Endodermal cell (in vitro differentiated cells): ENCODE measurements around the gene MPST. TPM values are rescaled to one million over a fixed set of nuclear protein-coding genes. Genes with fewer than 3 reads are reported as not detected.

Source experiments
- DNase-seq: peaks from one replicate; pipeline ENCODE4 v3.0.0-alpha.2; 2017
- H3K27ac ChIP-seq: 2 replicates; pipeline ENCODE4 v1.5.1; 2013; ENCODE audit warnings: mild to moderate bottlenecking, low read depth, low read length, moderate library complexity
- H3K27me3 ChIP-seq: 2 replicates; pipeline ENCODE4 v1.6.1; 2013; ENCODE audit warnings: mild to moderate bottlenecking, low read length, moderate library complexity; ENCODE audit not compliant: insufficient read depth, control insufficient read depth, poor library complexity, severe bottlenecking
- H3K36me3 ChIP-seq: 2 replicates; pipeline ENCODE4 v1.7.0; 2013; ENCODE audit warnings: mild to moderate bottlenecking, low read length, moderate library complexity; ENCODE audit not compliant: control insufficient read depth, insufficient read depth
- H3K4me1 ChIP-seq: one replicate; pipeline ENCODE4 v1.7.0; 2013; ENCODE audit warnings: low read length; ENCODE audit not compliant: control insufficient read depth, insufficient read depth
- H3K4me3 ChIP-seq: 2 replicates; pipeline ENCODE4 v1.5.1; 2013; ENCODE audit warnings: mild to moderate bottlenecking, low read length, moderate library complexity
- H3K9ac ChIP-seq: 2 replicates; pipeline ENCODE4 v1.6.1; 2013; ENCODE audit warnings: mild to moderate bottlenecking, low read length, moderate library complexity; ENCODE audit not compliant: poor library complexity, severe bottlenecking; ENCODE audit errors: extremely low read depth
- H3K9me3 ChIP-seq: 2 replicates; pipeline ENCODE4 v1.6.1; 2013; ENCODE audit warnings: mild to moderate bottlenecking, low read length, moderate library complexity; ENCODE audit not compliant: control insufficient read depth
- H3K27ac Mint-ChIP-seq: 2 replicates; pipeline ENCODE4 v1.8.0; 2020; ENCODE audit warnings: mixed read lengths
- H3K27me3 Mint-ChIP-seq: 2 replicates; pipeline ENCODE4 v1.8.0; 2021; ENCODE audit warnings: mild to moderate bottlenecking, mixed read lengths; ENCODE audit not compliant: insufficient read depth
- H3K36me3 Mint-ChIP-seq: 2 replicates; pipeline ENCODE4 v1.8.0; 2020; ENCODE audit warnings: low read depth, mixed read lengths
- H3K4me1 Mint-ChIP-seq: 2 replicates; pipeline ENCODE4 v1.8.0; 2020; ENCODE audit warnings: mixed read lengths
- H3K4me3 Mint-ChIP-seq: 2 replicates; pipeline ENCODE4 v1.8.0; 2020; ENCODE audit warnings: mild to moderate bottlenecking, moderate library complexity, mixed read lengths
- H3K9me3 Mint-ChIP-seq: 2 replicates; pipeline ENCODE4 v1.8.0; 2020; ENCODE audit warnings: mild to moderate bottlenecking, mixed read lengths
- WGBS, 2 experiments: methylation state at CpG; one replicate each; pipeline versions ENCODE4 v1.1.5 to v1.1.7; 2013; ENCODE audit warnings: missing lambda C conversion rate in 2 of 2, mixed read lengths in 1 of 2; ENCODE audit not compliant: insufficient coverage in 1 of 2, insufficient read length in 1 of 2; 5-methylcytosine and 5-hydroxymethylcytosine counted together
- total RNA-seq, 2 donors: library from RNA; stranded (reverse); fragmentation: NEBNext Ultra II Directional in 1 of 2; extraction: Animal tissue kit (Norgen Biotek cat#: 25700) in 1 of 2; gene quantifications; 2 replicates in 1 of 2; 3 replicates in 1 of 2; pipeline ENCODE4 v1.2.1, GENCODE V29; 2021
- TF ChIP-seq, protein P1 (sequence below): fragments of 200-600 bp; sonication (generic); conservative IDR thresholded peaks from 2 replicates; pipeline ENCODE4 v1.5.0; 2021; ENCODE audit warnings: antibody characterized with exemption, mild to moderate bottlenecking

Gene MPST
- total RNA-seq, 2 donors from 2014 or later: 71.7 to 74.6 TPM

DNA sequence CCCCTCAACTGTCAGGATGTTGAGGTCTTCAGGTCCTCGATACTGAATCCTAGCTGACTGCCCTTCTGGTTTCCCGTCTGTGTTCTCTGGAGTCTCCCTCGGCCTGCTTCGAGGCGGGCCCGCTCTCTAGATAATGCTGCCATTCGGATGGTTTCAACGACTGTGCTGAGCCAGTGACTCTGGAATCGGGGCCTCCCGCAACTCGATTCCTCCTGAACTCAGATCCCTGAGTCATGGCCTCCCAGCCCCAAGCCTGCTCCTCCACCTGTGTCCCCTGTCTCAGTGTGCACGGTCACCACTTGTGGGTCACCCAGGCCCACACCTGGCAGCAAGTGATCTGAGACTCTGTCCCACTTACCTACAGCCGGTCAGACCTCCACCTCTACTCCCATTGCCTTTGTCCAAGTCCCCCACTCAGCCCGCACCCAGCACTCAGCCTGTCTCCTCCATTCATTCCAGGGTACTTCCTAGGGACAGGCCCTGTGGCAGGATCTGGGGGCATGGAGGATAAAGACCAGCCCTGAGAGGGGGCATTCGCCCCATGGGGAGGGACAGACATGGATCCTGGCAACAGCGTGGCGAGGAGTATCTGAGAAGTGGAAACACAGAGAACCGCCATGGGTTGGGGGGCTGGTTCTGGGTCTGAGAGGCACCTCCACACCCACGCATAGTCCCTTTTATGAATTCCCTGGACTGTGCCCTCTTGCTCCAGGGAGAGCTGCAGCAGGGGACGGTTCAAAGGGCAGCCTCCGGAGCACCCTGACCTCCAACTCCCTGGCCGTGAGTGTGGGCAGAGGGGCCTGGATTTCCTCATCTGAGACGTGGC lies 14.3 kb downstream of the MPST start:
- WGBS, 2 experiments: 93 to 96% methylated on average over 11 to 23 of the region's 23 CpGs
- H3K27ac ChIP-seq: no peak overlapping the region
- Mint-ChIP-seq H3K27me3 (peaks cover 8% of the 10 kb centered on the region), H3K4me3 (no peak overlapping the region), H3K4me1 (peaks cover 19% of the 10 kb centered on the region), H3K9me3 (no peaks in the 10 kb centered on the region), H3K36me3 (peaks cover 7% of the 10 kb centered on the region), H3K27ac (peak overlapping the region; percentile 67)
- TF ChIP-seq, protein P1, sequence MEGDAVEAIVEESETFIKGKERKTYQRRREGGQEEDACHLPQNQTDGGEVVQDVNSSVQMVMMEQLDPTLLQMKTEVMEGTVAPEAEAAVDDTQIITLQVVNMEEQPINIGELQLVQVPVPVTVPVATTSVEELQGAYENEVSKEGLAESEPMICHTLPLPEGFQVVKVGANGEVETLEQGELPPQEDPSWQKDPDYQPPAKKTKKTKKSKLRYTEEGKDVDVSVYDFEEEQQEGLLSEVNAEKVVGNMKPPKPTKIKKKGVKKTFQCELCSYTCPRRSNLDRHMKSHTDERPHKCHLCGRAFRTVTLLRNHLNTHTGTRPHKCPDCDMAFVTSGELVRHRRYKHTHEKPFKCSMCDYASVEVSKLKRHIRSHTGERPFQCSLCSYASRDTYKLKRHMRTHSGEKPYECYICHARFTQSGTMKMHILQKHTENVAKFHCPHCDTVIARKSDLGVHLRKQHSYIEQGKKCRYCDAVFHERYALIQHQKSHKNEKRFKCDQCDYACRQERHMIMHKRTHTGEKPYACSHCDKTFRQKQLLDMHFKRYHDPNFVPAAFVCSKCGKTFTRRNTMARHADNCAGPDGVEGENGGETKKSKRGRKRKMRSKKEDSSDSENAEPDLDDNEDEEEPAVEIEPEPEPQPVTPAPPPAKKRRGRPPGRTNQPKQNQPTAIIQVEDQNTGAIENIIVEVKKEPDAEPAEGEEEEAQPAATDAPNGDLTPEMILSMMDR: no peak
- no peak for DNase-seq
- no peaks in the 10 kb centered on the region for H3K27me3 ChIP-seq
- no peaks in the 10 kb centered on the region for H3K4me1 ChIP-seq
- no peaks in the 10 kb centered on the region for H3K9me3 ChIP-seq
- H3K4me3 ChIP-seq: no peak overlapping the region
- H3K36me3 ChIP-seq: peaks cover 6% of the 10 kb centered on the region
- H3K9ac ChIP-seq: no peak overlapping the region

DNA sequence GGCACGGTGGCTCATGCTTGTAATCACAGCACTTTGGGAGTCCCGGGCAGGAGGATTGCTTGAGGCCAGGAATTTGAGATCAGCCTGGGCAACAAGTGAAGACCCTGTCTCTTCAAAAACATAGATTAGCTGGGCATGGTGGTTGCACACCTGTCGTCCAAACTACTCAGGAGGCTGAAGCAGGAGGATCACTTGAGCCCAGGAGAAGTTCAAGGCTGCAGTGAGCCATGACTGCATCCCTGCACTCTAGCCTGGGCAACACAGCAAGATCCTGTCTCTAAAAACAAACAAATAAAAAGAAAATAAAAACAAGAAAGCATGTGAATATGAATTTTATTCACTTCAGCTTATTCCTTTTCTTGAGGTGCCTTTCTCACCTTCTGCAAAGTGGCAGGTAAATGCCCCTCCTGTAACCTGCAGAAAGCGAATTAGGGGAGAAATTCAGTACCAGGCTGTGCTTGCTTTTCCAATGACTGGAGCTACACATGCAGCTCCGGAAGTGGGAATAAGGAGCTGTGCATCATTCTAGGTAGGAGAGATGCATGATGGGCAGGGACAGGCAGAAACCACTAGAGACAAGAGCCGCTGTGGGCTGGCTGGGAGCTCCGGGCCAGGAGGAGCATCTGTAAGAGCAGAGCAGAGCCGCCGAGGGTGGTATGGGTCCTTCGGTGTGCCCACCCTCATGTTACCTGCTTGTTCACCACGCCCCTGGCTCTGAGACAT lies 17.3 kb downstream of the MPST start:
- no peaks in the 10 kb centered on the region for H3K4me1 ChIP-seq
- no peaks in the 10 kb centered on the region for H3K27me3 ChIP-seq
- no peak for DNase-seq
- Mint-ChIP-seq H3K27ac (no peak overlapping the region), H3K27me3 (peaks cover 8% of the 10 kb centered on the region), H3K4me3 (no peak overlapping the region), H3K36me3 (no peaks in the 10 kb centered on the region), H3K4me1 (peaks cover 17% of the 10 kb centered on the region), H3K9me3 (no peaks in the 10 kb centered on the region)
- H3K36me3 ChIP-seq: no peaks in the 10 kb centered on the region
- no peaks in the 10 kb centered on the region for H3K9me3 ChIP-seq
- TF ChIP-seq, protein P1: no peak
- H3K27ac ChIP-seq: no peak overlapping the region
- no peak overlapping the region for H3K9ac ChIP-seq
- no peak overlapping the region for H3K4me3 ChIP-seq
- WGBS, 2 experiments: 91 to 92% methylated on average over 9 to 11 of the region's 11 CpGs

GRCh38 chr22:37037669-37038068 lies 18.1 kb downstream of the MPST start:
- DNase-seq: no peak
- H3K4me3 Mint-ChIP-seq: no peak overlapping the region
- H3K9me3 ChIP-seq: no peaks in the 10 kb centered on the region

More at GRCh38 chr22:37037669-37038068, 18.1 kb downstream of the MPST start:
- Histone ChIP-seq H3K4me3 (no peak overlapping the region), H3K27me3 (no peaks in the 10 kb centered on the region), H3K27ac (no peak overlapping the region), H3K9ac (no peak overlapping the region), H3K36me3 (no peaks in the 10 kb centered on the region), H3K4me1 (no peaks in the 10 kb centered on the region)
- Mint-ChIP-seq H3K27me3 (peaks cover 8% of the 10 kb centered on the region), H3K4me1 (peaks cover 10% of the 10 kb centered on the region), H3K27ac (no peak overlapping the region), H3K36me3 (no peaks in the 10 kb centered on the region), H3K9me3 (no peaks in the 10 kb centered on the region)
- TF ChIP-seq, protein P1: no peak
- 79% methylated on average over 8 to 14 of the region's 14 CpGs for WGBS, 2 experiments
